HCT116 (cell line): ENCODE data around the gene OR8A1. TPM values are rescaled to one million over a fixed set of nuclear protein-coding genes. Genes with fewer than 3 reads are reported as not detected.

Experiments
- ATAC-seq: fragments of 200-7000 bp; cut with Tn5 transposase; 2 replicates; pipeline ENCODE4 v1.9.1; 2020; ENCODE audit warnings: mild to moderate bottlenecking, moderate library complexity
- BruUV-seq: library from RNA; stranded (reverse); fragments of 400-500 nt; replicated peaks from 2 replicates; lab custom pipeline; 2021; lab: Mats Ljungman, UMichigan
- CTCF ChIA-PET: fragments of 300-600 bp; sonication (Branson Sonifier 250); formaldehyde crosslinking; loops from one replicate; lab custom pipeline; 2021; ENCODE audit warnings: antibody characterized with exemption; lab: Charles Lee
- POLR2A ChIA-PET: fragments of 300-600, 350-600 bp; sonication (Branson Sonifier 250); formaldehyde crosslinking; loops from one replicate; lab custom pipeline; 2021; ENCODE audit warnings: antibody characterized with exemption; lab: Charles Lee
- RAD21 ChIA-PET, 2 experiments: fragments of 300-600 bp; sonication (Branson Sonifier 250); formaldehyde crosslinking; loops; one replicate each; lab custom pipeline; 2023; ENCODE audit warnings: low total read pairs in 2 of 2; ENCODE audit not compliant: uncharacterized antibody in 2 of 2, unreplicated experiment in 2 of 2, low non-redundant PET in 1 of 2; lab: Charles Lee
- DNase-seq: peaks from one replicate; pipeline ENCODE4 v3.0.0-alpha.2; 2010; ENCODE audit warnings: low read depth, low spot score
- H2AFZ ChIP-seq: fragments of 200-600 bp; shearing (Covaris generic), sonication (generic); 2 replicates; pipeline ENCODE4 v1.6.1; 2017; ENCODE audit warnings: low read depth, mixed run types, mixed read lengths, antibody characterized with exemption, low read length; ENCODE audit not compliant: poor library complexity, severe bottlenecking
- H3K27ac ChIP-seq: 2 replicates; pipeline ENCODE4 v1.5.1; 2012; ENCODE audit warnings: low read depth, low read length
- H3K27me3 ChIP-seq: fragments of 200-600 bp; sonication (generic); 2 replicates; pipeline ENCODE4 v1.6.1; 2016; ENCODE audit warnings: mixed run types, low read length, mixed read lengths; ENCODE audit not compliant: insufficient read depth
- H3K36me3 ChIP-seq, 2 experiments: fragments of 200-500 bp in 1 of 2; fragments of 200-600 bp in 1 of 2; sonication (Bioruptor generic) in 1 of 2; sonication (generic) in 1 of 2; 2 replicates each; pipeline versions ENCODE4 v1.5.1 to v1.6.1; 2014 to 2016; ENCODE audit warnings: low read length in 2 of 2, inconsistent platforms in 1 of 2, mixed read lengths in 1 of 2, mixed run types in 1 of 2; ENCODE audit not compliant: insufficient read depth in 2 of 2, control insufficient read depth in 1 of 2
- H3K4me1 ChIP-seq, 2 experiments: fragments of 200-600 bp in 1 of 2; sonication (generic) in 1 of 2; 2 replicates each; pipeline versions ENCODE4 v1.5.1 to v1.6.1; 2012 to 2017; ENCODE audit warnings: low read length in 2 of 2, inconsistent platforms in 1 of 2, mild to moderate bottlenecking in 1 of 2, mixed read lengths in 1 of 2, mixed run types in 1 of 2, moderate library complexity in 1 of 2; ENCODE audit not compliant: insufficient read depth in 2 of 2, control insufficient read depth in 1 of 2
- H3K4me2 ChIP-seq: fragments of 200-600 bp; sonication (generic); 2 replicates; pipeline ENCODE4 v1.6.1; 2017; ENCODE audit warnings: mixed run types, low read length, mixed read lengths
- H3K4me3 ChIP-seq, 2 experiments: fragments of 200-600 bp in 1 of 2; sonication (generic) in 1 of 2; replicated peaks in 1 of 2; 2 replicates each; pipeline ENCODE4 v1.5.1; 2011 to 2016; ENCODE audit warnings: low read length in 2 of 2, control low read depth in 1 of 2, low read depth in 1 of 2, mild to moderate bottlenecking in 1 of 2, mixed read lengths in 1 of 2, mixed run types in 1 of 2
- H3K79me2 ChIP-seq: fragments of 200-600 bp; sonication (generic); 2 replicates; pipeline ENCODE4 v1.6.1; 2017; ENCODE audit warnings: mild to moderate bottlenecking, mixed run types, low read length, moderate library complexity, mixed read lengths; ENCODE audit not compliant: insufficient read depth
- H3K9ac ChIP-seq: fragments of 200-600 bp; sonication (generic); 2 replicates; pipeline ENCODE4 v1.6.1; 2016; ENCODE audit warnings: low read length, mixed read lengths
- H3K9me2 ChIP-seq: fragments of 200-600 bp; sonication (generic), shearing (Covaris generic); 2 replicates; pipeline ENCODE4 v1.6.1; 2017; ENCODE audit warnings: mixed run types, mild to moderate bottlenecking, moderate library complexity; ENCODE audit not compliant: insufficient read depth
- H3K9me3 ChIP-seq, 2 experiments: fragments of 200-500 bp in 1 of 2; fragments of 200-600 bp in 1 of 2; sonication (Bioruptor generic) in 1 of 2; sonication (generic) in 1 of 2; 2 replicates each; pipeline ENCODE4 v1.6.1; 2014 to 2017; ENCODE audit warnings: low read length in 2 of 2, mixed read lengths in 2 of 2, inconsistent platforms in 1 of 2, low read depth in 1 of 2, mild to moderate bottlenecking in 1 of 2, mixed run types in 1 of 2, moderate library complexity in 1 of 2; ENCODE audit not compliant: control insufficient read depth in 1 of 2, insufficient read depth in 1 of 2
- H4K20me1 ChIP-seq: fragments of 200-600 bp; sonication (generic), shearing (Covaris generic); 2 replicates; pipeline ENCODE4 v1.6.1; 2017; ENCODE audit warnings: mixed run types, mild to moderate bottlenecking, moderate library complexity; ENCODE audit not compliant: insufficient read depth
- CBX3 ChIP-seq: IDR thresholded peaks from 2 replicates; pipeline ENCODE4 v1.6.1; 2012; ENCODE audit warnings: low read depth
- CEBPB ChIP-seq: IDR thresholded peaks from 2 replicates; pipeline ENCODE4 v1.6.1; 2012; ENCODE audit warnings: low read depth
- ELF1 ChIP-seq: IDR thresholded peaks from 2 replicates; pipeline ENCODE4 v1.6.1; 2012; ENCODE audit warnings: low read depth, borderline replicate concordance
- EZH2 ChIP-seq: fragments of 200-600 bp; sonication (generic); IDR thresholded peaks from 2 replicates; pipeline ENCODE4 v1.6.1; 2017; ENCODE audit warnings: antibody characterized with exemption, mixed run types
- JUND ChIP-seq: IDR thresholded peaks from 2 replicates; pipeline ENCODE4 v1.6.1; 2012
- POLR2A ChIP-seq: IDR thresholded peaks from 2 replicates; pipeline ENCODE4 v1.7.0; 2011; ENCODE audit warnings: borderline replicate concordance; ENCODE audit not compliant: insufficient read depth, insufficient read length; ENCODE audit errors: extremely low read depth
- SIN3A ChIP-seq: IDR thresholded peaks from 2 replicates; pipeline ENCODE4 v1.6.1; 2012; ENCODE audit warnings: low read depth
- SP1 ChIP-seq: IDR thresholded peaks from 2 replicates; pipeline ENCODE4 v1.6.1; 2012; ENCODE audit warnings: low read depth
- YY1 ChIP-seq: IDR thresholded peaks from 2 replicates; pipeline ENCODE4 v1.6.1; 2011; ENCODE audit warnings: low read length, low read depth, moderate library complexity, mild to moderate bottlenecking; ENCODE audit not compliant: insufficient replicate concordance; ENCODE audit errors: extremely low read depth
- intact Hi-C: fragments of 100-400 bp; cut with micrococcal nuclease; formaldehyde crosslinking; loops from 2 replicates; pipeline ENCODE4 v1.10.0; 2022
- total RNA-seq: library from RNA; stranded (reverse); gene quantifications from one replicate; pipeline ENCODE4 v1.2.1, GENCODE V29; 2021; ENCODE audit not compliant: unreplicated experiment
- TF ChIP-seq, protein P1 (sequence below): IDR thresholded peaks from 2 replicates; pipeline ENCODE4 v1.6.1; 2011; ENCODE audit warnings: mild to moderate bottlenecking, low read length, moderate library complexity; ENCODE audit not compliant: insufficient replicate concordance; ENCODE audit errors: extremely low read depth
- TF ChIP-seq, protein P2 (sequence below): IDR thresholded peaks from 2 replicates; pipeline ENCODE4 v1.6.1; 2012
- TF ChIP-seq, protein P3 (sequence below): IDR thresholded peaks from 2 replicates; pipeline ENCODE4 v1.6.1; 2012; ENCODE audit warnings: low read depth
- TF ChIP-seq, protein P4 (sequence below), 3 experiments: fragments of 200-600 bp in 1 of 3; sonication (generic) in 1 of 3; IDR thresholded peaks in 2 of 3; conservative IDR thresholded peaks in 1 of 3; 2 replicates each; pipeline ENCODE4 v1.5.1; 2012 to 2017; ENCODE audit warnings: low read depth in 2 of 3, low read length in 2 of 3, antibody characterized with exemption in 1 of 3, borderline replicate concordance in 1 of 3, control low read depth in 1 of 3, mild to moderate bottlenecking in 1 of 3, mixed read lengths in 1 of 3, mixed run types in 1 of 3, moderate library complexity in 1 of 3; ENCODE audit not compliant: insufficient read depth in 1 of 3

Gene OR8A1
- total RNA-seq, 1 experiment from 2014 or later, result not detected

DNA sequence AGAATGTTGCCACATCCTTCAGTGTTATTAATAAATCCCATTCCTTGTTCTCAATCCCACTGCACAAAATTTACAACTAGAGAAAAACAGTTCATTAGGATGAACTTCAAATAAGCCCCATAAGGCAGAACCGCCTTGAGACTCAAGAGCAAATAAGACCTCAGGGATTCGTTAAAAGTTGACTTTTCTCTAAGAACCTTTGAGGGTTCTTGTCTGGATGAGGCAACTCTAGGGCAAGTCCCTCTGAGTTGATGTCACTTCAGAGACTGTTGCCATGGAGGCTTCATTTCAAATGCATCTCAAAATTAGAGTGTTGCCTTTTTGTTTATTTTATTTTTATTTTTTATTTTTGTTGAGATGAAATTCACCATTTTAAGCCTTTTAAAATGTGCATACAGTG lies 21.6 kb downstream of the OR8A1 start:
- ChIA-PET RAD21 (no interaction called here), CTCF (no interaction called here), POLR2A (no interaction called here)
- Histone ChIP-seq H3K27me3 (peaks cover 62% of the 10 kb centered on the region), H3K36me3 (no peaks in the 10 kb centered on the region), H3K27ac (no peak overlapping the region), H3K79me2 (no peaks in the 10 kb centered on the region), H2AFZ (no peak overlapping the region), H3K9ac (no peak overlapping the region), H3K9me3 (no peaks in the 10 kb centered on the region), H3K4me1 (no peaks in the 10 kb centered on the region), H3K9me2 (no peaks in the 10 kb centered on the region), H3K4me3 (no peak overlapping the region), H4K20me1 (no peaks in the 10 kb centered on the region), H3K4me2 (no peak overlapping the region)
- DNase-seq (no peak), ATAC-seq (no peak)
- intact Hi-C loops, result no loop called here
- TF ChIP-seq SIN3A (no peak), ELF1 (no peak), POLR2A (no peak), CBX3 (no peak), YY1 (no peak), CEBPB (no peak), SP1 (no peak), JUND (no peak), EZH2 (no peak)
- TF ChIP-seq, protein P1, sequence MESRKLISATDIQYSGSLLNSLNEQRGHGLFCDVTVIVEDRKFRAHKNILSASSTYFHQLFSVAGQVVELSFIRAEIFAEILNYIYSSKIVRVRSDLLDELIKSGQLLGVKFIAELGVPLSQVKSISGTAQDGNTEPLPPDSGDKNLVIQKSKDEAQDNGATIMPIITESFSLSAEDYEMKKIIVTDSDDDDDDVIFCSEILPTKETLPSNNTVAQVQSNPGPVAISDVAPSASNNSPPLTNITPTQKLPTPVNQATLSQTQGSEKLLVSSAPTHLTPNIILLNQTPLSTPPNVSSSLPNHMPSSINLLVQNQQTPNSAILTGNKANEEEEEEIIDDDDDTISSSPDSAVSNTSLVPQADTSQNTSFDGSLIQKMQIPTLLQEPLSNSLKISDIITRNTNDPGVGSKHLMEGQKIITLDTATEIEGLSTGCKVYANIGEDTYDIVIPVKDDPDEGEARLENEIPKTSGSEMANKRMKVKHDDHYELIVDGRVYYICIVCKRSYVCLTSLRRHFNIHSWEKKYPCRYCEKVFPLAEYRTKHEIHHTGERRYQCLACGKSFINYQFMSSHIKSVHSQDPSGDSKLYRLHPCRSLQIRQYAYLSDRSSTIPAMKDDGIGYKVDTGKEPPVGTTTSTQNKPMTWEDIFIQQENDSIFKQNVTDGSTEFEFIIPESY, result no peak
- TF ChIP-seq, protein P2, sequence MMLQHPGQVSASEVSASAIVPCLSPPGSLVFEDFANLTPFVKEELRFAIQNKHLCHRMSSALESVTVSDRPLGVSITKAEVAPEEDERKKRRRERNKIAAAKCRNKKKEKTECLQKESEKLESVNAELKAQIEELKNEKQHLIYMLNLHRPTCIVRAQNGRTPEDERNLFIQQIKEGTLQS, result no peak
- TF ChIP-seq, protein P3, sequence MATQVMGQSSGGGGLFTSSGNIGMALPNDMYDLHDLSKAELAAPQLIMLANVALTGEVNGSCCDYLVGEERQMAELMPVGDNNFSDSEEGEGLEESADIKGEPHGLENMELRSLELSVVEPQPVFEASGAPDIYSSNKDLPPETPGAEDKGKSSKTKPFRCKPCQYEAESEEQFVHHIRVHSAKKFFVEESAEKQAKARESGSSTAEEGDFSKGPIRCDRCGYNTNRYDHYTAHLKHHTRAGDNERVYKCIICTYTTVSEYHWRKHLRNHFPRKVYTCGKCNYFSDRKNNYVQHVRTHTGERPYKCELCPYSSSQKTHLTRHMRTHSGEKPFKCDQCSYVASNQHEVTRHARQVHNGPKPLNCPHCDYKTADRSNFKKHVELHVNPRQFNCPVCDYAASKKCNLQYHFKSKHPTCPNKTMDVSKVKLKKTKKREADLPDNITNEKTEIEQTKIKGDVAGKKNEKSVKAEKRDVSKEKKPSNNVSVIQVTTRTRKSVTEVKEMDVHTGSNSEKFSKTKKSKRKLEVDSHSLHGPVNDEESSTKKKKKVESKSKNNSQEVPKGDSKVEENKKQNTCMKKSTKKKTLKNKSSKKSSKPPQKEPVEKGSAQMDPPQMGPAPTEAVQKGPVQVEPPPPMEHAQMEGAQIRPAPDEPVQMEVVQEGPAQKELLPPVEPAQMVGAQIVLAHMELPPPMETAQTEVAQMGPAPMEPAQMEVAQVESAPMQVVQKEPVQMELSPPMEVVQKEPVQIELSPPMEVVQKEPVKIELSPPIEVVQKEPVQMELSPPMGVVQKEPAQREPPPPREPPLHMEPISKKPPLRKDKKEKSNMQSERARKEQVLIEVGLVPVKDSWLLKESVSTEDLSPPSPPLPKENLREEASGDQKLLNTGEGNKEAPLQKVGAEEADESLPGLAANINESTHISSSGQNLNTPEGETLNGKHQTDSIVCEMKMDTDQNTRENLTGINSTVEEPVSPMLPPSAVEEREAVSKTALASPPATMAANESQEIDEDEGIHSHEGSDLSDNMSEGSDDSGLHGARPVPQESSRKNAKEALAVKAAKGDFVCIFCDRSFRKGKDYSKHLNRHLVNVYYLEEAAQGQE, result no peak
- TF ChIP-seq, protein P4, sequence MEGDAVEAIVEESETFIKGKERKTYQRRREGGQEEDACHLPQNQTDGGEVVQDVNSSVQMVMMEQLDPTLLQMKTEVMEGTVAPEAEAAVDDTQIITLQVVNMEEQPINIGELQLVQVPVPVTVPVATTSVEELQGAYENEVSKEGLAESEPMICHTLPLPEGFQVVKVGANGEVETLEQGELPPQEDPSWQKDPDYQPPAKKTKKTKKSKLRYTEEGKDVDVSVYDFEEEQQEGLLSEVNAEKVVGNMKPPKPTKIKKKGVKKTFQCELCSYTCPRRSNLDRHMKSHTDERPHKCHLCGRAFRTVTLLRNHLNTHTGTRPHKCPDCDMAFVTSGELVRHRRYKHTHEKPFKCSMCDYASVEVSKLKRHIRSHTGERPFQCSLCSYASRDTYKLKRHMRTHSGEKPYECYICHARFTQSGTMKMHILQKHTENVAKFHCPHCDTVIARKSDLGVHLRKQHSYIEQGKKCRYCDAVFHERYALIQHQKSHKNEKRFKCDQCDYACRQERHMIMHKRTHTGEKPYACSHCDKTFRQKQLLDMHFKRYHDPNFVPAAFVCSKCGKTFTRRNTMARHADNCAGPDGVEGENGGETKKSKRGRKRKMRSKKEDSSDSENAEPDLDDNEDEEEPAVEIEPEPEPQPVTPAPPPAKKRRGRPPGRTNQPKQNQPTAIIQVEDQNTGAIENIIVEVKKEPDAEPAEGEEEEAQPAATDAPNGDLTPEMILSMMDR (IDR thresholded peaks at IDR 0.05 in 2 of 3, conservative IDR thresholded peaks at IDR 0.05 in 1 of 3; ENCODE audit: borderline replicate concordance in 1 of 3, insufficient read depth in 1 of 3, low read depth in 2 of 3, low read length in 2 of 3), result no peak
- no TSS peak for BruUV-seq
